Stimulated activated CD4-positive, alpha-beta T cell treated with anti-CD3 and anti-CD28 coated beads, Interleukin-4, amount 100 ng/mL, for 24 hours (primary cell): ENCODE results near the gene SLC40A1.

ENCODE experiments used
- DNase-seq: peaks from one replicate; pipeline ENCODE4 v3.0.0-alpha.2; 2020

Gene SLC40A1

DNA sequence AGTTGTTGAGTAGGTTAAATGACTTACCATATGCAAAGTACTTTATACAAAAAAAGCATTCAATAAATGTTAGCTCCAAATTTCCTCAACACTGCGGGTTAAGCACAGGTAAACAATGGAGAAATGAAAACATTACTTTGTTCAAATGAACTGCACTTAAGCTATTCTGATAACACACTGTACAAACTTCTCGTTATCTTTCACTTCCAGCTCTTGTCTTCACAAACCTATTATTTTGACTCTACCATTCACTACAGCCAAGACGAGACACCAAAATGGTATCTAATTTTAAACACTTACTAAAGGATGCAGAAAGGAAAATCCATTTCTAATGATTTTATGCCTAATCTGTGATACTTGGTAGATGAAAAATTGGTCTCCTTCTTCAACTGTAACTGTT is 43.8 kb downstream of the SLC40A1 start:
- no peak for DNase-seq

DNA sequence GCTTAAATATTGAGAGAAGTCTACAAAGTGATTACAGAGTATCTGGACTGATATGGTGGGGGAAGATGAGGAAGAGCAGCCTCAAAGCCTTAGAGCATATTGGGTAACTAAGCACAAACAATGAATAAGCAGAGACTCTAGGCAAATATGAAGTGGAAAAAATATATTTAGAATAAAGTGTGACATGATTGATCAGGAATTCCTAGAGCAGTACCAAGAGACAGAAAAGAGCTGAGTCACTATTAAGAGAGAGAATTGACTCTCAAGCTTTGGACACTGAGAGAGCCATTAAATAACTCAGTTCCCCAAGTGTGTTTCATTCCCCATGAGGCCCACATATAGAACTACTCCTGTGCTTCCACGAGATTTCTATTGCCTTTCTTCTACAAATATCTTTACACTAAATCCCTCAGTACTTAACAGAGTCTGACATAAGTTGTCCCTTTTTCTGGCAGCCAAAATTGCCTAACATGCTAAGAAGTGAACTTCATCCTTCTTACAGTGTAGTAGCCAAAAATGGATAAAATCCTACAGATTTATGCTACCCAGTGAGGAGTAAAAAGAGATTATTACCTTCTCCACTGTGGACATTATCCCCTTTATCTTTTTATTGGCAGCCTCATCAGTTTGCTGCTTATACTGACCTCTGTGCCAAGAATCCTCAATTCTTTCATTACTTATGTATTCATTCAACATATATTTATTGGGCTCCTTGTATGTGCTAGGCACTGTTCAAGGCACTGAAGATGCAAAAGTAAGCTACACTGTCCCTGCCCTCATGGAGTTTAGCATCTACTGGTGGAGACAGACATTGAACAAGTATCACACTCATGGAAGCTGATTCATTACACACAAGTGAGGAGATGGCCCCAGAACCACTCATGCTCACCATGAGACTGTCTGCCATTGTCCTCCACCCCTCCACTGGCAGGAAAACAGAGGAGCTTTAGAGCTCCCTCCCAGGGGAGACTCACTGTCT is 45.4 kb downstream of the SLC40A1 start:
- DNase-seq: no peak

DNA sequence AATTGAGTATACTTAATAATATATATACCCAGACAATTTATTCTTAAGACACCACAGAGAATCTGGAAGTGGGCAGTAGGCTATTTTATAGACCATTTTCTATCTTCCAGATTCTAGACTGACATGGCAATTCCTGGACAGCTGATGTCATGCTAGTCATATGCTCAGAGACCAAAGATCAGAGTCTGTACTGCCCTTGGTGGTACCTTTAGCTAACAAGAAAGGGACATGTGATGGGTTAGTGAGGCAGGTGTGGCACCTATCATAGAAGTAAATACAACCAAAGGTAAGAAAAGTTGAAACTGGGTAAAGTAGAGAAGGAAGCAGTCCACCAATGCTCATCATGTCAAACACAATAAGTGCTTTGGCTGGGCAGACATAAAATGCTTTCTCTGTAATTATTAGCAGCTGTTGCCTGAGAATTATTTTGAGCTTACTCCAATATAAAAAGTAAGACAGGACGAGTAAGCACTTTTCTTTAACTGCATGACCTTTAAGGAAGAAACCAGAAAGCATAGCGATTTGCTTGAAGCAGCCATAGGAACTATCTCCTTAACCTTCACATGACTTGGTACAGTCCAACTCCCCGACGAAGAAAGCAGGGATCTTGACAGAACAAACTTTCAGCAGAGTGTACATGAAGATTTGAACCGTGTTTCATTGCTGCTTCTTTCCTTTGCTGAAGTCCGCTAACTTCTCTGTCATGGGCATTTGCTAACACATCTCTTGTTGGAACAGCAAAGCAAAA is 47.1 kb downstream of the SLC40A1 start:
- no peak for DNase-seq

DNA sequence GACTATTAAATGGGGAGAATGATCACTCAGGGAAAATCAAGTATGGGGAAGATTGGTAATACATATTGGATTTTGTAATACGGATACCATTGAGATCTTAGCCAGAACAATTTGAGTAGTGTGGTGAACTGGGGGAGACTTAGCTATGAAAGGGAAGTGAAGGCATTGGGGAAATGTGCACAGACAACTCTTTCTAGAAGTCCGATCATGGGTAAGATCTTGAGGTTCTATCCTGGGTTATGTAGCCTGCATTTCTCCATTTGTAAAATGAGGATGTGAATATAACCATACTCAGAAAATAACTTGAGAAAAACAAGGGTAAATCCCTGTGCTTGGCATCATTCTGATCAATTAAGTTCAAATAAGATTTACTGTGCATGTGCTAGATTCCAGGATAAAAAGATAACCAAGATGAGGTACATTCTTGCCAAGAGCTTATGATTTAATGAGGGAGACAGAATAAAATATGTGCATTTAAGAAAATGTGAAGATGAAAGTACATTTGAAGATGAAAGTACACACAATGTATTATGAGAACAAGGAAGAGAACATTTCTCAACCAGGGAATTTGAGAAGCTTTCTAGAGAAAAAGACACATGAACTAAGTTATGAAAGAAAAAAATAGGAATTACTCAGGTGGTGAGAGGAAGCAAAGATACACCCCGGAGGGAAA is 49.5 kb downstream of the SLC40A1 start:
- DNase-seq: no peak

DNA sequence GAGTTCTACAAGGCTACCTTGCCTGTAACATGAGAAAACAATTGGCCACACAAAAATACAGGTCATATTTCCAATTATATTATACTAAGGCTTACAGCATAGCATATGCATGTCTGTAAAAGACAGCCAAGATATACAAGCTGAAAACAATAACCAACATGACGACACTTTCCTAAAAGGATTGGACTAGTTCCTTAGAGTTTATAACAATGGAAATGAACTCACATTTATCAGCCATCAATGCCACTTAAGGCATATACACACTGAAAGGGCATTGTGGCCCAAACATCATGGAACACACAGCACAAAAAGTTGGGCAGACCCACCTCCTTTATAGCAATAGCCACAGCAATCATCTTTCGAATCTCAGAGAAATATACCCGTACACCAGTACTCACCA is 52.0 kb downstream of the SLC40A1 start:
- DNase-seq: no peak

DNA sequence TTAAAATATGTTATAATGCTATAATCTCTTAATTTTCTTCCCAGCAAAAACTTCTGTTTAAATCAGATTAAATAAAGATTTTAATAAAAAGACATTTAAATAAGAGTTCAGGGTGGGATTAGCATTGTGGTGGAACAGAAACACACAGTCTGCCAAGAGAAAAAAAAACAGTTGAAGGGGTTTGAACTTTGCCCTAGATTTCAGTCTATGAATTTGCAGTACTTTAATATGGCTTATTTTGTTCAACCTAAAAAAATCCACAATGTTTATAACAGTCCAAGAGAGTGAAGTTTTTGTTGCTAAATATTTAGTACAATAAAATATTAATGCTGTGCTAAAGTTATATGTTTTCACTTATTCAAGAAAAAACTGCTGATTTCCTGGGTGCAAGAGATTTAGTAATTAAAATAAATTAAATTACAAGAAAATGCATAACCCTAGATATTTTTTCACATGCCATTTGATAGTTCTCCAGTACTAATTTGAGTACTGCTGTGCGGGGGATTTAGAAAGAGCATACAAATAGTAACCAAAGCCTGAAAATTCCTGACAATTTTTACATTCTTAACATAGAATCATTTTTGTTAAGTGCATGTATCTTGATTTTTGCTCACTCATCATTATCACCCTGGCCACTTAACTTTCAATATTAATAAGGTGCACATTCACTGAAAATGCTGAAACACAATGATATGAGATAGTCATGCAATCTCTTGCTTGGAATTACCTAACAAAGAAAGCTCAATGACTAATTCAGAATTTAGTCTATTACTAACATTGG is 52.6 kb downstream of the SLC40A1 start:
- DNase-seq: no peak

DNA sequence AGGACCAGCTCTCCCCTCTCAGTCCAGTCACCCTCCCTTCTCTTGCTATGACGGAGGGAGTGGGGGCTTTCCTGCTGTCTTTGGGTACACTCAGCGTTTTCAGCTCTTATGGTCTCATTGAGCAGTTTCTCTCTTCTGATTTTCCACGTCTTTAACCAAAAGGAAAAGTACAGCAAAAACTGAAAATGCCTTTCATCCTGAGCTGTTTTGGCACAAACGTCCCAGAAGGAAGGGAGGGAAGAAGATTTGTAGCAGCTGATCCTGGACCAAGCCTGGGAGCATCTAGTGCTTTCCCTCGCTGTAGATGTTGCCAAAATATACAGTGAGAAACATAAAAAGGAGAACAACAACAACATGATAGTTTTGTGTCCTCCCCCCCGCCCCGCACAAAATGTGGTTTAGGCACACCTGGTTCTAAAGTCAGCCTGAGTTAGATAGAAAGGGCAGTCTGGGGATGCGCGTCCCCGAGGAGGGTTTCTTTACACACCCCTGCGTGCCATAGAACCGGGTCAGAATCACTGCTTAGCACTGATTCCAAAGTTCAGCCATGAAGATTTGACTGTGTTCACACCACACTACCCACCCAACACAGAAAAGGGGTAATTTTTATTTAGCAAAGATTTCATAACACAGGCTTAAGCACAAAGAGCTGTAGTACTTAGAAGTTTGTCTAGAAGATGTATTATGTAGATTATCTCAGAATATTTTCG is 53.4 kb downstream of the SLC40A1 start:
- DNase-seq: no peak

DNA sequence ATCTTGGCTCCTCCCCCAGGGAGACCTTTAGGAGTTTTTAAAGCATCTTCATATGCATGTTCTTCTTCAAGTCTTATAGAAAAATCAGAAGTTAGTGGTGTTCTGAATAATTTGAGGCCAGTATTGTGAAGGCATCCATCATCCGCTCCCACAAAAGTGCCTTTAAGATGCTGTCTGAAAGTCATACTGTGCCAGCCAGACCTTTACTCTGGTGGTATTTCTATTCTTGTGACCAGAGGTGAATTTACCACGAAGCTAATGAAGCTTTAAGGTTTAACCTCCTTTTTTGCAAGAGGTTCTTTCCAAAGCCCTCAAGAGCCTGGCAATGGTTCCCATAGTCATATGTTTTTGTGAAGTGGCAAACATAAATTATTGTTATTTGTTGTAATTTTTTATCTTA is 54.3 kb downstream of the SLC40A1 start:
- no peak for DNase-seq

DNA sequence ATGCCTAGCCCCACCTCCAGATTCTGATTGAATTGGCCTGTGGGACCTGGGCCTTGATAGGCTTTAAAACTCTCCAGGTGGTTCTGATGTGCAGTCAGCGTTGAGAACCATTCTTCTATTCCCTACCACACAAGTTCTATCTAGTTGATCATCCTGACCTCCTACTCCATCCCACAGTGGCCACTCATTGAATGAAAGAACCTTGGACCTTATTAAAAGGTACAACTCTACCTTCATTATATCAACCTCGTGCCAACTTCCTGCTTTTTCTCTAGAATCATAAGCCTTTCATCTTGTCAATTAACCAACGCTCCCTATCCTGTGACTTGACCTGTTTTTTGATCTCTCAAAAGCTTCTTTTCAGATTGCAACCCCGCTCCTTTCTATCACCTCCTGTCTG is 55.8 kb downstream of the SLC40A1 start:
- no peak for DNase-seq

DNA sequence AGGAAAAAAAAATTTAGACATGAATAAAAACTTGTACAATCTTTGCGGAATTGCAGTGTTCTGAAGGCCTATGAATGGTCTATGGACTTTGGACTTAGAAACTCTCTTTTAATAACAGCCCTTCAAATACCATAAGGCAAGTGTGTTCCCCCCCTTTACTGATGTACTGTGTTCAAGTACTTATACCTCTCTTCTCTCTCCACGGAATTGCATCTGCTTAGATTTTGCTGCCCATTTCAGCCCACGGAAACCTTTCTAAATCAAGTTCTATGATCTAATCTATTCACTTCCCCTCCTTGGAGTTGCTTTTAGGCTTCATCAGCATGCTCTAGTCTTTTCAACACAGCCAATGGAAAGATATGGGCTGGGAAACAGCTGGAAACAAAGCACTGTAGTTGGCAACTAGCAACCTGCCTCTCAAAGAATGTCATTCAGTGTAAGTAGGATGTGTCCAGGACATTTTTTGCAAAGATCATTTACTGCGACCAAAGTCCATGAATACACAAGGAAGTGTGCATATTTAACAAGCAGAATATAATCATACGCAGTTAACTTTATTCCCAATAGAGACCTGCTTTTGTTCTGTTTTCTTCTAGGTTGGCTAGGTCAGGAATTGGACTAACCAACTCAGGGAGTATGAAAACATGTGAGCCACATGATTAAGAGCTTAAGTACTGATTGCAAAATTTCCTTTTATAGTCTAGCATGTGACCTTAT is 58.0 kb downstream of the SLC40A1 start:
- DNase-seq: no peak

DNA sequence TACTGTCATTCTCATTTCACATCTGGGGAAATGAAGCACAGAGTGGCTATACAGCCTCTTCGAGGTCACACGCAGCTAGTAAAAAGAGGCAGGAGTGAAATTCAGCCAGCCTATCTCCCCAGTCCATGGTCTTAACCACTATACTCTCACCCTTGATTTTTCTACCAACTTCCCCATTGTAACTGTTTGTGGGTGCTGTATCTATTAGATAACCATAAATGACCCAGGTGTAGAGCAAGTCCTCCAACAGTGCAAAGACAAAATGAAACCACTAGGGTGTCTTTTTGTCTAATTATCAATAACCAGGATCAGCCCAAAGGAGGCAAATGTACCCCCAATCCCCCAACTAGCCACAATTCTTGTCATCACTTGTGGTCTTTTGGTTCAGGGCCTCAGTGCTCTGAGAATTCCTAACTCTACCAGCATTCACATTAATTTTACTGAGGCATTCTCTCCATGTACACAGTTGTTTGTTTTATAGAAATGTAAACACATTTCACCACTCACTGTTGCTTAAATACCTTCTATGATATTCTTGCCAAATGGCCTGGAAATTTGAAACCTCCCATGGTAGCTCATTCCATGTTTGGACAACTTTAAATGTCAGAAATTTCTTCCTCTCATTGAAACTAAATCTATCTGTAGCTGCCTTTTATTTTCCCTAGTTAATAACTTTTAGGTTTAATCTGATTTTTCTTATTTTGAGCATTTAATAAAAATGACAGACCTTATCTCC is 58.7 kb downstream of the SLC40A1 start:
- no peak for DNase-seq

DNA sequence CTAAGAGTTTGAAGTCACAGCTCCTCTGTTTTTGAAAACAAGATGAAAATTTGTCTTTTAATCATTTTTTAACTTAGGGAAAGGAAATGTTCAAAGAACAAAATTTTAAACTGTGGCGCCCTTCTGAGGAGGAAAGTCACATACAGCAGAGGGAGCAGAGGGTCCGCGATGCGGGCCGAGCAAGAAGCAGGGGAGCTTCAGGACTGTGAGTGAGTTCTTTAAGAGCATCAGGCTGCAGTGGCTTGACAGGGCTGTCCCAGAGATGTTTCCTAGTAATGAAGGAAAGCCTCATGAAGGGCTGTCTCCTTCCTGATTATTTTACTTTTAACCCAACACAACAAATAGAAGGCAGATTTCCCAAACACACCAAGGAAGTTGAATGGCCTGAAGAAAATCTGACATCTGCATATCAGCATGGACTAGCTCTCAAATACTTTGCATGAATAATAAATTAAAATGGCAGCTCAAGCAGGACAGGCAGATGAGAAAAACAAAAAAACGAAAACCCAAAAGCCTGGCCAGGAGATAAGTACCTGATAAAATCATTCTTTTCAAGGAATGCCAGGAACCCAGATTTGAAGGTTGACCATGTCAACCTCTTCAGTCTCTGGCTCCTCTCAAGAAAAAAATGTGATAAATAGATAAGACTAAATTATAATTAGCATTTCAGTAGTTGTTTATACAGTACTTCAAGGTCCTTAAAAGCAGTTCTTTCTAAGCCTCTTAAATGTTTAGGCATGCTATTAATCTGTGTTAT is 60.8 kb downstream of the SLC40A1 start:
- DNase-seq: no peak

DNA sequence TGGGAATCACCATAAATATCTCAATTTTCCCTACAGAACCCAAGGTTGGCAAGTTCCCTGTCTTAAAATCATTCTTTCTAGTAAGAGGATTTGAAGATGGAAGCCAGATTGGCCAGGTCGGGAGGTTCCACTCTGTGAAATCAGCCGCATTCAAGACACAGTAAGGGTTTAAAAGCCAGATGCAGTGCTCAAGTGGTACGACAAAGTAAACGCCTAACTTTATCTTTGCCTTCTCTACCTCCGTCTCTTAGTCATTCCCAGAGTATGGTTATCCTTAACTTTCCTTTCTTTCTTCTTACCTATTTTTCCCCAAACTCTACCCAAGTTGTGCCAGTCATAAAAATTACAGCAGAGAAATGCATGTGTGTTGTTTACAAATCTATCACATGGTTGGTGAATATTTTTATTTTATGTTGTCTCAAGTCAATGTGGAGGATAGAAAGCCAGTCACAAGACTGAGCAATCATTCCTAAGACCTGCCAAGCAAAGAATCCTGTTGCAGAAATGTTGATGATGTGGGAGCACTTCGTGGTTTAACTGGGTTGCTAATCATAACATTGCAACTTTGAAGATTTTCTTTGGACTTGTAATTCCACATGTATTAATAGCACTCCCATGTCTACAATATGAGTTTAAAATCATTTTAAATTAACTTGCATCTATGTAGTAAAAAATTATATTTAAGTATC is 62.6 kb downstream of the SLC40A1 start:
- no peak for DNase-seq

DNA sequence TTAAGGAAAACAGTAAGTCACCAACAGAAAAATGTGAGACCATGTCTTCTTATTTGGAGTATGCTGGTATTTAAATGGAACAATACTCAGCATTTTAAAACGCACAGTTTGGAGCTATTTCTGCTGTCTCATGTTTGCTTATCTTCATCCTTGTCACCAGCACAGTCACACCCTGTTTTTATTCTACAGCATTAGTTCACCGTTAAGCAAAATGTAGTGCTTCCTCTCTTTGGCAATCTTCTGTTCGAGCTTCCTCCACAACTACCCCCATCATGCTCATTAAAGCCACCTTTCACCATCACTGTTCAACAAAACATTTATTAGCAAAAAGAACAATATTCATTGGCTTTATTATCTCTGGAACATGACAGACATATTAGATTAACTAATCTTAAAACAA is 64.0 kb downstream of the SLC40A1 start:
- no peak for DNase-seq

DNA sequence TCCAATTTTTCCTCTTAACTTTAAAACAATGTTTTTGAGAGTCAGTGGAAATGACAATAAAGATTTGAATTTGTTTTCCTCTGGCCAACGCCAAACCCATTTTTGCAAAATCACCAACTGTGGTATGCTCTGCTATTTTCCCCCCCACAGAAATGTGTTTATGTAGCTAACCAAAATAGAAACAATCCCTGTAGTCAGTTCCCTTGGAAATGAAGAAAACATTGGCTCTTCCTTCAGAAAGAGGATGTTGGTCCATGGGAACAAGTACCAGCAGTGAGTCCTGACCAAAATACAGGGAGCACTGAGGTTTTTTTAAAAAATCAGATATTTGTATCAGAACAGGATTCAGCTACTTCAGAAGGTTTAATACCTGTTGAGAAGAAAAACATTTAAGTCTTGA is 65.3 kb downstream of the SLC40A1 start:
- no peak for DNase-seq

DNA sequence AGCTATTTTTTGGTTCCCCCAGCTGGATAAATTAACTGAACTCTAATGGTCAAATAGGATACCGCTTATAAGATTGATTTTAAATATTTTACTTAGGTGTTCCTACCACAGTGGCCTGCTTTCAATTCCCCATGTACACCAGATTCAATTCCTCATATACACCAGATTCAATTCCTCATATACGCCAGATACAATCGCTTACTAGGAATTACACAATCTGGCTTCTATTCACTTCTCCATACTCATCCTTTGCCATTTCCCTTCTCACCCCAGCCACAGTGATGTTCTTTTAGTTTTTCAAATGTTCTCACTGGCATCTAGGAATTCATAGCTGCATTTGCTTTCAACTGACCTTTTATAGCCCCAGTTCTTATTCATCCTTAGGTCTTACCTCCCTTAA is 66.5 kb downstream of the SLC40A1 start:
- no peak for DNase-seq

DNA sequence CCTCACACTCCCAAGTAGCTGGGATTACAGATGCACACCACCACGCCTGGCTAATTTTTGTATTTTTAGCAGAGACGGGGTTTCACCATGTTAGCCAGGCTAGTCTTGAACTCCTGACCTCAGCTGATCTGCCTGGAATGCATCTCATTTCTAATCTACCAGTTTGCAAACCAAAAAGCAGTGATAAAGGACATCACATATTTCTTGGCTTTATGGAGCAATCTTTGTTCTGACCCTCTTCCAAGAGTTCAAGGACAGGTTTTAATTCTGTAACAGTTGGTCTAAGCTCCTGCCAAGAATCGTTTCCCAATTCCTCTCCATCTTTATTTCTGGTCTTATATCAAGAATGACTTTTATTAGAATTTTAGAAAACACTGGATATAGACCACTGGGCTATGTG is 67.7 kb downstream of the SLC40A1 start:
- DNase-seq: no peak

DNA sequence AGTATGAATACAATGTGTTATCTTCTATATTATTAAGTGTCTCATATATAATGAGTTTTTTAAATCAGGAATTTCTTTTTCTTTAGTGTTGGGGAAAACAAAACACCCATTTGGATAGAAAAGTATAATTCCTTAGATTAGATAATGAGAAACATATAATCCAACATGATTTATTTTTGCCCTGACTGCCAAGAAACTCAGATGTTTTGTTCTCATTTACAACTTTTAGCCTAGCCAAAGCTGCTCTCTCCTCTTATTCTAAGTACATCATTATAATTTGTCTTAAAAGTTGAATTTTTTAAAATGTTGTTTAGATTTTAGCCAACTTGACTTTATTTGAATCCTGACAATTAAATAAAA is 68.6 kb downstream of the SLC40A1 start:
- DNase-seq: no peak

DNA sequence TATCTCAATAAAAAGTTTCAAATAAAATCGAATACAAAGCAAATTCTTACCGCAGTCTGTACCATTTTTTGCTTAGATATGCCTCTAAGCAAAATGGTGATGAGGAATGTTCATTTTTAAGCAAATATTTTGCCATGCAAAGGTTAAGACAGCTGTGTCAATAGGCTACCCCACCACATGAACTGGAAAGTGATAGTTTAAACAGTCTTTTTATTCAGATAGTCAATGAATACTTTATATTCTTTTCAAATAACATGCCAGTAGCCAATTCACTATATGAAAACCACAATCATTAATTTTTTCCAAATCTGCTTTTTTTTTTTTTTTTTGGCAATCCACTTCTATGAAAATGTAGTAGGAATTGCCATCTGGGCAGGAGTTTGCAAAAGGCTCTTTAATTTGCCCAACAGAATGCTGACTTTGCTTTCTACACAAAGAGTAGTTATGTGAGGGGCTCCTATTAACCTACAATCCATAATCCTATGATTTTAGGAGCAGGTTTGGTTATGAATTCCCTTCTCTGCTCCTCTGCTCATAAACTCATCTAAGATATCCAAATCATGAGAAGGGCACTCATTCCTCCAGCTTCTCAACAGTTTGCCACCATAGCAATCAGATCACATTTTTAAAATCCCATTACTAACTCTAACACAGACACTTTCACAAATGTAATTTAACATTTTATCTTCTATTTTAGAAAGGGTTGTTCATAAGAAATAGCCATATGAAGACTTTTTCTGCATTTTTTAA is 69.2 kb downstream of the SLC40A1 start:
- no peak for DNase-seq
